CD14-positive monocyte (primary cell): ENCODE measurements around the gene C9orf50. TPM values are rescaled to one million over a fixed set of nuclear protein-coding genes. Genes with fewer than 3 reads are reported as not detected.

Experiments
- DNase-seq, 3 donors: peaks; one replicate each; pipeline ENCODE4 v3.0.0-alpha.2; 2011 to 2022
- H2AFZ ChIP-seq: 2 replicates; pipeline ENCODE4 v1.6.0; 2012; ENCODE audit warnings: mild to moderate bottlenecking, low read depth, low read length, inconsistent platforms; ENCODE audit not compliant: insufficient read depth, poor library complexity, severe bottlenecking
- H3K27ac ChIP-seq, 2 donors: 1 replicate in 1 of 2; 2 replicates in 1 of 2; pipeline ENCODE4 v1.5.1; 2012 to 2013; ENCODE audit warnings: low read length in 2 of 2, control low read depth in 1 of 2, inconsistent platforms in 1 of 2, low read depth in 1 of 2, mild to moderate bottlenecking in 1 of 2
- H3K27me3 ChIP-seq, 2 donors: one replicate each; pipeline versions ENCODE4 v1.6.0 to v1.6.1; 2011 to 2013; ENCODE audit warnings: low read length in 2 of 2; ENCODE audit not compliant: control insufficient read depth in 2 of 2, insufficient read depth in 2 of 2
- H3K36me3 ChIP-seq, 2 donors: replicated peaks in 1 of 2; 1 replicate in 1 of 2; 2 replicates in 1 of 2; pipeline versions ENCODE4 v1.5.1 to v1.6.1; 2012 to 2013; ENCODE audit warnings: low read length in 2 of 2, control low read depth in 1 of 2, inconsistent platforms in 1 of 2, mild to moderate bottlenecking in 1 of 2; ENCODE audit not compliant: insufficient read depth in 2 of 2, control insufficient read depth in 1 of 2
- H3K4me1 ChIP-seq, 2 donors: 1 replicate in 1 of 2; 2 replicates in 1 of 2; pipeline versions ENCODE4 v1.5.1 to v1.6.1; 2012 to 2013; ENCODE audit warnings: low read length in 2 of 2, control low read depth in 1 of 2, inconsistent platforms in 1 of 2, mild to moderate bottlenecking in 1 of 2, moderate library complexity in 1 of 2; ENCODE audit not compliant: insufficient read depth in 2 of 2, control insufficient read depth in 1 of 2
- H3K4me2 ChIP-seq: replicated peaks from 2 replicates; pipeline ENCODE3; 2012; ENCODE audit warnings: low read length, moderate library complexity, mild to moderate bottlenecking; ENCODE audit not compliant: poor library complexity, severe bottlenecking; ENCODE audit errors: extremely low read depth
- H3K4me3 ChIP-seq, 3 experiments: fragments of 200-600 bp in 1 of 3; sonication (generic) in 1 of 3; replicated peaks in 1 of 3; 1 replicate in 2 of 3; 2 replicates in 1 of 3; pipeline ENCODE4 v1.5.1; 2011 to 2013; ENCODE audit warnings: low read length in 3 of 3, mild to moderate bottlenecking in 3 of 3, control low read depth in 2 of 3, low read depth in 2 of 3, inconsistent platforms in 1 of 3, moderate library complexity in 1 of 3
- H3K79me2 ChIP-seq: 2 replicates; pipeline ENCODE4 v1.6.0; 2012; ENCODE audit warnings: mild to moderate bottlenecking, control low read depth, inconsistent platforms, low read length, moderate library complexity; ENCODE audit not compliant: insufficient read depth
- H3K9ac ChIP-seq: 2 replicates; pipeline ENCODE4 v1.6.0; 2017; ENCODE audit warnings: low read length, mild to moderate bottlenecking; ENCODE audit not compliant: insufficient read depth, poor library complexity, severe bottlenecking
- H3K9me3 ChIP-seq, 2 donors: replicated peaks in 1 of 2; 1 replicate in 1 of 2; 2 replicates in 1 of 2; pipeline versions ENCODE4 v1.5.1 to v1.6.1; 2012 to 2013; ENCODE audit warnings: low read length in 2 of 2, control low read depth in 1 of 2; ENCODE audit not compliant: control insufficient read depth in 1 of 2, insufficient read depth in 1 of 2
- H4K20me1 ChIP-seq: 2 replicates; pipeline ENCODE4 v1.6.0; 2012; ENCODE audit warnings: mild to moderate bottlenecking, low read length, control low read depth, moderate library complexity; ENCODE audit not compliant: insufficient read depth
- H3K27ac Mint-ChIP-seq, 7 donors: one replicate each; pipeline ENCODE4 v1.8.0; 2020; ENCODE audit warnings: mild to moderate bottlenecking in 7 of 7, mixed read lengths in 7 of 7, moderate library complexity in 6 of 7, inconsistent platforms in 2 of 7
- H3K27me3 Mint-ChIP-seq, 3 donors: one replicate each; pipeline ENCODE4 v1.8.0; 2021 to 2022; ENCODE audit warnings: low read depth in 3 of 3, mild to moderate bottlenecking in 3 of 3, mixed read lengths in 3 of 3, moderate library complexity in 3 of 3, inconsistent platforms in 1 of 3
- H3K36me3 Mint-ChIP-seq, 2 donors: one replicate each; pipeline ENCODE4 v1.8.0; 2020; ENCODE audit warnings: mixed read lengths in 2 of 2, inconsistent platforms in 1 of 2, mild to moderate bottlenecking in 1 of 2
- H3K4me1 Mint-ChIP-seq: one replicate; pipeline ENCODE4 v1.8.0; 2020; ENCODE audit warnings: mild to moderate bottlenecking, mixed read lengths
- H3K4me3 Mint-ChIP-seq, 2 donors: one replicate each; pipeline ENCODE4 v1.8.0; 2020; ENCODE audit warnings: mild to moderate bottlenecking in 2 of 2, mixed read lengths in 2 of 2, moderate library complexity in 1 of 2
- H3K9me3 Mint-ChIP-seq, 7 donors: one replicate each; pipeline ENCODE4 v1.8.0; 2020 to 2022; ENCODE audit warnings: mixed read lengths in 7 of 7, mild to moderate bottlenecking in 6 of 7, moderate library complexity in 6 of 7, inconsistent platforms in 2 of 7
- CTCF ChIP-seq: fragments of 200-600 bp; IDR thresholded peaks from one replicate; pipeline ENCODE4 v1.8.0; 2022; ENCODE audit warnings: antibody characterized with exemption, mild to moderate bottlenecking
- WGBS: methylation state at CpG from one replicate; pipeline ENCODE4 v1.1.5; 2013; ENCODE audit warnings: missing lambda C conversion rate; ENCODE audit not compliant: insufficient coverage; 5-methylcytosine and 5-hydroxymethylcytosine counted together
- intact Hi-C, 2 donors: fragments of 100-400 bp; cut with micrococcal nuclease; formaldehyde crosslinking; loops; one replicate each; pipeline versions ENCODE4 v1.15.0 to v1.15.1; 2023
- polyA plus RNA-seq, 3 donors: library from polyadenylated mRNA; depleted of rRNA in 1 of 3; unstranded in 2 of 3; stranded (reverse) in 1 of 3; fragments of 300-500 nt in 2 of 3; fragments of >200 nt in 1 of 3; fragmentation: Illumina TruSeq in 2 of 3; gene quantifications; 1 replicate in 2 of 3; 2 replicates in 1 of 3; pipeline ENCODE4 v1.2.3, GENCODE V29; 2012 to 2021

Gene C9orf50
- polyA plus RNA-seq, 3 donors: not detected

- H2AFZ ChIP-seq: no peak overlapping the region
- no peak for DNase-seq
- 89% methylated on average over 11 of the region's 11 CpGs for WGBS
- H3K9me3 ChIP-seq: no peaks in the 10 kb centered on the region
- no peak overlapping the region for H3K4me2 ChIP-seq
- intact Hi-C loops: no loop called here
- Mint-ChIP-seq H3K27ac (no peak overlapping the region), H3K4me3 (peak overlapping the region in 1 of 2 donors; percentile 44), H3K36me3 (no peaks in the 10 kb centered on the region), H3K4me1 (peaks cover 8% of the 10 kb centered on the region), H3K9me3 (peaks cover 0 to 15% (median 2%) of the 10 kb centered on the region in 7 donors), H3K27me3 (peaks cover 43 to 76% (median 61%) of the 10 kb centered on the region in 3 donors)
- H3K27me3 ChIP-seq: peaks cover 11 to 39% of the 10 kb centered on the region in 2 donors
- no peak overlapping the region for H3K27ac ChIP-seq
- no peaks in the 10 kb centered on the region for H4K20me1 ChIP-seq
- no peaks in the 10 kb centered on the region for H3K79me2 ChIP-seq
- peaks cover 0 to 5% of the 10 kb centered on the region in 2 donors for H3K4me1 ChIP-seq
- no peak overlapping the region for H3K4me3 ChIP-seq
- no peak for TF ChIP-seq CTCF
- H3K36me3 ChIP-seq: no peaks in the 10 kb centered on the region
- no peak overlapping the region for H3K9ac ChIP-seq
Measured at GRCh38 chr9:129667378-129667777, 46.5 kb upstream of the C9orf50 start.

- Mint-ChIP-seq H3K4me3 (peak overlapping the region in 1 of 2 donors; percentile 62), H3K27me3 (peaks cover 46 to 78% (median 61%) of the 10 kb centered on the region in 3 donors), H3K9me3 (peaks cover 0 to 15% (median 2%) of the 10 kb centered on the region in 7 donors), H3K36me3 (no peaks in the 10 kb centered on the region), H3K4me1 (peaks cover 8% of the 10 kb centered on the region), H3K27ac (no peak overlapping the region)
- Histone ChIP-seq H4K20me1 (no peaks in the 10 kb centered on the region), H3K27me3 (peaks cover 11 to 40% of the 10 kb centered on the region in 2 donors), H3K4me1 (peaks cover 0 to 5% of the 10 kb centered on the region in 2 donors), H3K4me3 (no peak overlapping the region), H3K9me3 (no peaks in the 10 kb centered on the region), H3K4me2 (no peak overlapping the region), H3K36me3 (no peaks in the 10 kb centered on the region), H3K9ac (no peak overlapping the region), H2AFZ (no peak overlapping the region), H3K27ac (no peak overlapping the region), H3K79me2 (no peaks in the 10 kb centered on the region)
- DNase-seq: no peak
- TF ChIP-seq CTCF: no peak
- intact Hi-C loops: no loop called here
- WGBS: 62% methylated on average over 8 of the region's 13 CpGs
Measured at GRCh38 chr9:129666575-129666974, 45.7 kb upstream of the C9orf50 start.
